ENCODE measurements around the gene RBM33.

Gene RBM33

GRCh38 chr7:155629171-155629570 is 15.3 kb upstream of the RBM33 start:
- H3K9me3 ChIP-seq (ENCODE audit: severe bottlenecking), result no peaks in the 10 kb centered on the region
- no peak for ATAC-seq (ENCODE audit: low read depth)
- H3K4me3 ChIP-seq (ENCODE audit: severe bottlenecking), result no peak overlapping the region
- H3K27me3 ChIP-seq (ENCODE audit: insufficient read depth, poor library complexity, severe bottlenecking), result peaks cover 3% of the 10 kb centered on the region
- no peaks in the 10 kb centered on the region for H3K4me1 ChIP-seq (ENCODE audit: insufficient read depth, poor library complexity, severe bottlenecking)
- no peaks in the 10 kb centered on the region for H3K36me3 ChIP-seq (ENCODE audit: low read depth)
- no peak overlapping the region for H3K27ac ChIP-seq (ENCODE audit: poor library complexity, severe bottlenecking)
- no peak for TF ChIP-seq CTCF (IDR thresholded peaks at IDR 0.05; ENCODE audit: poor library complexity, severe bottlenecking)
- no peak for DNase-seq (ENCODE audit: low spot score)

- no peak for TF ChIP-seq CTCF (IDR thresholded peaks at IDR 0.05; ENCODE audit: poor library complexity, severe bottlenecking)
- Histone ChIP-seq H3K4me1 (ENCODE audit: insufficient read depth, poor library complexity, severe bottlenecking) (no peaks in the 10 kb centered on the region), H3K27ac (ENCODE audit: poor library complexity, severe bottlenecking) (no peak overlapping the region), H3K36me3 (ENCODE audit: low read depth) (no peaks in the 10 kb centered on the region), H3K9me3 (ENCODE audit: severe bottlenecking) (no peaks in the 10 kb centered on the region), H3K4me3 (ENCODE audit: severe bottlenecking) (no peak overlapping the region), H3K27me3 (ENCODE audit: insufficient read depth, poor library complexity, severe bottlenecking) (peaks cover 3% of the 10 kb centered on the region)
- DNase-seq (ENCODE audit: low spot score), result no peak
- ATAC-seq (ENCODE audit: low read depth), result no peak
Measured at GRCh38 chr7:155631155-155631554, 13.3 kb upstream of the RBM33 start.

- DNase-seq (ENCODE audit: low spot score) (no peak), ATAC-seq (ENCODE audit: low read depth) (no peak)
- no peaks in the 10 kb centered on the region for H3K36me3 ChIP-seq (ENCODE audit: low read depth)
- H3K27me3 ChIP-seq (ENCODE audit: insufficient read depth, poor library complexity, severe bottlenecking), result peaks cover 3% of the 10 kb centered on the region
- no peak for TF ChIP-seq CTCF (IDR thresholded peaks at IDR 0.05; ENCODE audit: poor library complexity, severe bottlenecking)
- H3K4me3 ChIP-seq (ENCODE audit: severe bottlenecking), result no peak overlapping the region
- no peaks in the 10 kb centered on the region for H3K4me1 ChIP-seq (ENCODE audit: insufficient read depth, poor library complexity, severe bottlenecking)
- H3K27ac ChIP-seq (ENCODE audit: poor library complexity, severe bottlenecking), result no peak overlapping the region
- H3K9me3 ChIP-seq (ENCODE audit: severe bottlenecking), result peaks cover 6% of the 10 kb centered on the region
Measured at GRCh38 chr7:155635817-155636216, 8.6 kb upstream of the RBM33 start.

- DNase-seq (ENCODE audit: low spot score), result no peak
- Histone ChIP-seq H3K4me3 (ENCODE audit: severe bottlenecking) (no peak overlapping the region), H3K27me3 (ENCODE audit: insufficient read depth, poor library complexity, severe bottlenecking) (peaks cover 3% of the 10 kb centered on the region), H3K36me3 (ENCODE audit: low read depth) (peaks cover 6% of the 10 kb centered on the region), H3K9me3 (ENCODE audit: severe bottlenecking) (peaks cover 6% of the 10 kb centered on the region), H3K27ac (ENCODE audit: poor library complexity, severe bottlenecking) (no peak overlapping the region), H3K4me1 (ENCODE audit: insufficient read depth, poor library complexity, severe bottlenecking) (no peaks in the 10 kb centered on the region)
- TF ChIP-seq CTCF (IDR thresholded peaks at IDR 0.05; ENCODE audit: poor library complexity, severe bottlenecking), result no peak
- ATAC-seq (ENCODE audit: low read depth), result no peak
Measured at GRCh38 chr7:155637155-155637554, 7.3 kb upstream of the RBM33 start.

- no peak overlapping the region for H3K4me3 ChIP-seq (ENCODE audit: severe bottlenecking)
- no peak for DNase-seq (ENCODE audit: low spot score)
- no peaks in the 10 kb centered on the region for H3K4me1 ChIP-seq (ENCODE audit: insufficient read depth, poor library complexity, severe bottlenecking)
- H3K36me3 ChIP-seq (ENCODE audit: low read depth), result peaks cover 15% of the 10 kb centered on the region
- peaks cover 3% of the 10 kb centered on the region for H3K27me3 ChIP-seq (ENCODE audit: insufficient read depth, poor library complexity, severe bottlenecking)
- peaks cover 6% of the 10 kb centered on the region for H3K9me3 ChIP-seq (ENCODE audit: severe bottlenecking)
- no peak for ATAC-seq (ENCODE audit: low read depth)
- no peak overlapping the region for H3K27ac ChIP-seq (ENCODE audit: poor library complexity, severe bottlenecking)
- TF ChIP-seq CTCF (IDR thresholded peaks at IDR 0.05; ENCODE audit: poor library complexity, severe bottlenecking), result no peak
Measured at GRCh38 chr7:155638366-155638765, 6.1 kb upstream of the RBM33 start.
